H1 (cell line): Measurements from ENCODE around the gene PDC. TPM values are rescaled to one million over a fixed set of nuclear protein-coding genes. Genes with fewer than 3 reads are reported as not detected.

Experiments used
- CTCF ChIA-PET: fragments of 300-600 bp; sonication (Branson Sonifier 250); formaldehyde crosslinking; loops from one replicate; lab custom pipeline; 2021; ENCODE audit not compliant: partially characterized antibody; lab: Charles Lee
- POLR2A ChIA-PET: fragments of 300-600 bp; sonication (Branson Sonifier 250); formaldehyde crosslinking; loops from one replicate; lab custom pipeline; 2021; ENCODE audit warnings: inconsistent platforms; ENCODE audit not compliant: partially characterized antibody; lab: Charles Lee
- DNase-seq, 2 experiments: peaks; one replicate each; pipeline versions ENCODE4 v3.0.0 to v3.0.0-alpha.2; 2010 to 2022; ENCODE audit warnings: low spot score in 2 of 2, low read depth in 1 of 2, mixed read lengths in 1 of 2
- FAIRE-seq: peaks from 2 replicates; lab custom pipeline; 2011; peaks lifted over from hg19 to GRCh38; lab: Jason Lieb, UNC
- H2AFZ ChIP-seq: 2 replicates; pipeline ENCODE4 v1.8.1; 2012; ENCODE audit warnings: low read length, inconsistent platforms
- H2AK5ac ChIP-seq: 2 replicates; pipeline ENCODE4 v1.6.1; 2013; ENCODE audit warnings: low read depth, low read length
- H2BK120ac ChIP-seq: replicated peaks from 2 replicates; pipeline ENCODE3; 2013; ENCODE audit warnings: low read depth, low read length, inconsistent platforms
- H2BK12ac ChIP-seq: 2 replicates; pipeline ENCODE4 v1.6.1; 2013; ENCODE audit warnings: low read depth, low read length
- H2BK15ac ChIP-seq: 2 replicates; pipeline ENCODE4 v1.6.1; 2013; ENCODE audit warnings: low read length
- H2BK20ac ChIP-seq: 2 replicates; pipeline ENCODE4 v1.6.1; 2013; ENCODE audit warnings: low read length
- H2BK5ac ChIP-seq: 2 replicates; pipeline ENCODE4 v1.6.1; 2013; ENCODE audit warnings: low read depth, low read length
- H3K14ac ChIP-seq: 2 replicates; pipeline ENCODE4 v1.6.1; 2013; ENCODE audit warnings: inconsistent platforms; ENCODE audit not compliant: insufficient read length
- H3K18ac ChIP-seq: 2 replicates; pipeline ENCODE4 v1.6.1; 2013; ENCODE audit warnings: low read length; ENCODE audit errors: extremely low read depth
- H3K23ac ChIP-seq: 2 replicates; pipeline ENCODE4 v1.6.1; 2013; ENCODE audit warnings: inconsistent platforms; ENCODE audit not compliant: insufficient read length
- H3K23me2 ChIP-seq: 2 replicates; pipeline ENCODE4 v1.6.1; 2013; ENCODE audit warnings: low read depth, low read length
- H3K27ac ChIP-seq: 2 replicates; pipeline ENCODE4 v1.6.1; 2011; ENCODE audit warnings: low read depth, low read length, inconsistent platforms
- H3K27me3 ChIP-seq, 4 experiments: replicated peaks in 1 of 4; 1 replicate in 1 of 4; 2 replicates in 3 of 4; pipeline versions ENCODE4 v1.6.1 to v1.8.1; 2011 to 2013; ENCODE audit warnings: low read length in 3 of 4, mild to moderate bottlenecking in 3 of 4, inconsistent platforms in 2 of 4, mixed read lengths in 2 of 4, moderate library complexity in 1 of 4; ENCODE audit not compliant: control insufficient read depth in 3 of 4, insufficient read depth in 3 of 4; ENCODE audit errors: extremely low read depth in 1 of 4
- H3K36me3 ChIP-seq, 4 experiments: 2 replicates each; pipeline versions ENCODE4 v1.6.1 to v1.8.1; 2011 to 2013; ENCODE audit warnings: mild to moderate bottlenecking in 4 of 4, low read length in 3 of 4, moderate library complexity in 2 of 4, control low read depth in 1 of 4, inconsistent platforms in 1 of 4; ENCODE audit not compliant: insufficient read depth in 4 of 4, control insufficient read depth in 2 of 4
- H3K4ac ChIP-seq: replicated peaks from 2 replicates; pipeline ENCODE3; 2013; ENCODE audit warnings: low read length, low read depth, mixed read lengths, inconsistent platforms; ENCODE audit not compliant: insufficient read length
- H3K4me1 ChIP-seq, 4 experiments: replicated peaks in 1 of 4; 1 replicate in 1 of 4; 2 replicates in 3 of 4; pipeline versions ENCODE4 v1.6.1 to v1.8.1; 2011 to 2013; ENCODE audit warnings: low read length in 3 of 4, inconsistent platforms in 2 of 4, mixed read lengths in 1 of 4; ENCODE audit not compliant: insufficient read depth in 4 of 4, control insufficient read depth in 3 of 4
- H3K4me2 ChIP-seq, 2 experiments: 2 replicates each; pipeline versions ENCODE4 v1.6.1 to v1.8.1; 2011 to 2013; ENCODE audit warnings: low read depth in 2 of 2, low read length in 2 of 2, control low read depth in 1 of 2, inconsistent platforms in 1 of 2, mild to moderate bottlenecking in 1 of 2; ENCODE audit not compliant: insufficient read depth in 1 of 2
- H3K4me3 ChIP-seq, 4 experiments: fragments of 200-600, 300-600 bp in 1 of 4; sonication (generic), shearing (Covaris generic), sonication (Bioruptor Twin) in 1 of 4; 2 replicates each; pipeline versions ENCODE4 v1.5.1 to v1.8.1; 2011 to 2016; ENCODE audit warnings: low read length in 4 of 4, low read depth in 3 of 4, control low read depth in 2 of 4, inconsistent platforms in 2 of 4, mild to moderate bottlenecking in 2 of 4, mixed read lengths in 1 of 4, moderate library complexity in 1 of 4; ENCODE audit not compliant: insufficient read depth in 2 of 4; ENCODE audit errors: extremely low read depth in 1 of 4
- H3K56ac ChIP-seq: replicated peaks from 2 replicates; pipeline ENCODE3; 2013; ENCODE audit warnings: low read depth, mild to moderate bottlenecking, mixed read lengths, low read length, inconsistent platforms; ENCODE audit not compliant: insufficient read length
- H3K79me1 ChIP-seq: 2 replicates; pipeline ENCODE4 v1.6.1; 2013; ENCODE audit warnings: low read depth, low read length, control low read depth
- H3K79me2 ChIP-seq, 2 experiments: 2 replicates each; pipeline versions ENCODE4 v1.6.1 to v1.8.1; 2012 to 2013; ENCODE audit warnings: low read length in 2 of 2, mild to moderate bottlenecking in 2 of 2, inconsistent platforms in 1 of 2; ENCODE audit not compliant: insufficient read depth in 2 of 2, control insufficient read depth in 1 of 2
- H3K9ac ChIP-seq, 4 experiments: replicated peaks in 1 of 4; 1 replicate in 1 of 4; 2 replicates in 3 of 4; pipeline versions ENCODE4 v1.6.1 to v1.8.1; 2011 to 2013; ENCODE audit warnings: low read depth in 3 of 4, low read length in 3 of 4, control low read depth in 2 of 4, mild to moderate bottlenecking in 2 of 4, moderate library complexity in 2 of 4, inconsistent platforms in 1 of 4; ENCODE audit errors: extremely low read depth in 1 of 4
- H3K9me3 ChIP-seq, 2 experiments: 2 replicates each; pipeline versions ENCODE4 v1.6.1 to v1.8.1; 2012 to 2013; ENCODE audit warnings: mild to moderate bottlenecking in 2 of 2, moderate library complexity in 2 of 2, control low read depth in 1 of 2, inconsistent platforms in 1 of 2, low read depth in 1 of 2, low read length in 1 of 2, mixed read lengths in 1 of 2; ENCODE audit not compliant: insufficient read depth in 2 of 2
- H4K20me1 ChIP-seq, 2 experiments: replicated peaks in 1 of 2; 2 replicates each; pipeline versions ENCODE3 to v1.8.1; 2011 to 2013; ENCODE audit warnings: inconsistent platforms in 2 of 2, low read length in 2 of 2, mild to moderate bottlenecking in 1 of 2; ENCODE audit not compliant: insufficient read depth in 2 of 2, control insufficient read depth in 1 of 2
- H4K5ac ChIP-seq: 2 replicates; pipeline ENCODE4 v1.6.1; 2013; ENCODE audit warnings: low read length, low read depth, mixed read lengths, inconsistent platforms; ENCODE audit not compliant: insufficient read length
- H4K8ac ChIP-seq: 2 replicates; pipeline ENCODE4 v1.8.0; 2013; ENCODE audit warnings: mild to moderate bottlenecking, moderate library complexity, low read length, inconsistent platforms; ENCODE audit not compliant: insufficient read depth; ENCODE audit errors: extremely low read depth
- H4K91ac ChIP-seq: replicated peaks from 2 replicates; pipeline ENCODE3; 2013; ENCODE audit warnings: low read length, mixed read lengths, inconsistent platforms; ENCODE audit not compliant: insufficient read length
- EP300 ChIP-seq, 2 experiments: IDR thresholded peaks; 1 replicate in 1 of 2; 2 replicates in 1 of 2; pipeline ENCODE4 v1.6.1; 2011 to 2012; ENCODE audit warnings: low read depth in 2 of 2, low read length in 2 of 2, mild to moderate bottlenecking in 2 of 2, borderline replicate concordance in 1 of 2, inconsistent platforms in 1 of 2, moderate library complexity in 1 of 2
- KDM5A ChIP-seq: fragments of 200-600 bp; IDR thresholded peaks from 2 replicates; pipeline ENCODE4 v1.7.1; 2012; ENCODE audit warnings: mild to moderate bottlenecking, low read length, inconsistent platforms, mixed read lengths
- PHF8 ChIP-seq: fragments of 200-600 bp; sonication (generic); conservative IDR thresholded peaks from 2 replicates; pipeline ENCODE4 v1.7.1; 2012; ENCODE audit warnings: low read depth, mild to moderate bottlenecking, inconsistent platforms, low read length, moderate library complexity
- POLR2AphosphoS5 ChIP-seq: IDR thresholded peaks from 2 replicates; pipeline ENCODE4 v1.6.1; 2011; ENCODE audit warnings: low read depth, low read length
- RXRA ChIP-seq: IDR thresholded peaks from 2 replicates; pipeline ENCODE4 v1.6.1; 2011; ENCODE audit warnings: low read depth, mild to moderate bottlenecking, low read length, moderate library complexity; ENCODE audit not compliant: insufficient read depth
- SIRT6 ChIP-seq: IDR thresholded peaks from one replicate; pipeline ENCODE4 v1.7.1; 2012; ENCODE audit warnings: low read length, inconsistent platforms
- TAF1 ChIP-seq: IDR thresholded peaks from 2 replicates; pipeline ENCODE4 v1.6.1; 2011; ENCODE audit warnings: mild to moderate bottlenecking, low read depth, low read length
- TBP ChIP-seq: IDR thresholded peaks from 2 replicates; pipeline ENCODE4 v1.6.1; 2011; ENCODE audit warnings: low read depth, low read length, improper control_type of control experiment
- WGBS, 2 experiments: shearing (Covaris generic) in 1 of 2; methylation state at CpG; one replicate each; pipeline versions ENCODE4 v1.1.6 to v1.1.7; 2013 to 2015; ENCODE audit warnings: low lambda C conversion rate in 2 of 2, mixed read lengths in 2 of 2, inconsistent platforms in 1 of 2, low coverage in 1 of 2, missing lambda C conversion rate in 1 of 2; ENCODE audit not compliant: insufficient replicate concordance in 2 of 2, insufficient coverage in 1 of 2, insufficient read length in 1 of 2; ENCODE audit errors: extremely low coverage in 1 of 2, missing lambda C conversion rate in 1 of 2; 5-methylcytosine and 5-hydroxymethylcytosine counted together
- long read RNA-seq, 2 experiments: library from RNA in 1 of 2; library from capped mRNA in 1 of 2; stranded (forward); transcript quantifications; one replicate each; pipeline ENCODE4 v2.0.0, GENCODE V29; 2021; ENCODE audit warnings: inconsistent platforms in 1 of 2
- polyA minus RNA-seq, 3 experiments: library from RNA; depleted of rRNA, polyadenylated mRNA; stranded (reverse); fragments of >200 nt; gene quantifications; 1 replicate in 2 of 3; 2 replicates in 1 of 3; pipeline ENCODE4 v1.2.3, GENCODE V29; 2011
- polyA plus RNA-seq, 7 experiments: library from polyadenylated mRNA; depleted of rRNA in 3 of 7; stranded (reverse) in 5 of 7; unstranded in 2 of 7; fragments of >200 nt in 5 of 7; fragments of 200-250 nt in 2 of 7; gene quantifications; 1 replicate in 5 of 7; 2 replicates in 1 of 7; 4 replicates in 1 of 7; pipeline versions ENCODE4 v1.2.1 to v1.2.3, GENCODE V29; 2011 to 2013; ENCODE audit warnings: missing spikeins in 2 of 7, mixed read lengths in 2 of 7
- total RNA-seq: library from RNA; stranded (reverse); fragmentation: NEBNext Ultra II Directional; extraction: Animal tissue kit (Norgen Biotek cat#: 25700); gene quantifications from 2 replicates; pipeline ENCODE4 v1.2.1, GENCODE V29; 2021

The PDC gene
- not detected in 2 replicates for total RNA-seq
- polyA plus RNA-seq (2011; rRNA removed), result not detected in 2 replicates
- polyA plus RNA-seq (2011; cell fraction: cytosol; rRNA removed), result not detected
- polyA plus RNA-seq (2011; cell fraction: nucleus; rRNA removed), result not detected
- polyA plus RNA-seq (2012, experiment 1 of 2), result not detected in 4 replicates
- polyA plus RNA-seq (2012, experiment 2 of 2), result not detected
- polyA plus RNA-seq (2013, experiment 1 of 2), result not detected
- not detected for polyA plus RNA-seq (2013, experiment 2 of 2)
- not detected in 2 replicates for polyA minus RNA-seq (2011; rRNA and poly(A)+ RNA removed)
- polyA minus RNA-seq (2011; cell fraction: cytosol; rRNA and poly(A)+ RNA removed), result not detected
- not detected for polyA minus RNA-seq (2011; cell fraction: nucleus; rRNA and poly(A)+ RNA removed)
- long read RNA-seq, experiment 1, result 0 reads
- long read RNA-seq, experiment 2, result 0 reads

GRCh38 chr1:186461014-186461413 is at the start of gene PDC:
PDC (minus strand) TSS chr1:186461114; CDS start chr1:186449459, 11,655 bp downstream.
- no peak within 1 kb of the TSS for H4K5ac ChIP-seq
- POLR2A ChIA-PET, result no interaction called here

More at GRCh38 chr1:186461014-186461413, at the start of gene PDC:
- H2BK12ac ChIP-seq, result no peak within 1 kb of the TSS
- H3K79me1 ChIP-seq, result no peaks in the 10 kb centered on the region
- H3K9me3 ChIP-seq, result no peaks in the 10 kb centered on the region
- H3K23me2 ChIP-seq, result no peaks in the 10 kb centered on the region
- no peak within 1 kb of the TSS for H3K56ac ChIP-seq
- no peak within 1 kb of the TSS for H3K9ac ChIP-seq
- no peak within 1 kb of the TSS for H4K8ac ChIP-seq
- CTCF ChIA-PET, result no interaction called here
- no peak within 1 kb of the TSS for H3K14ac ChIP-seq
- no peak within 1 kb of the TSS for H2BK15ac ChIP-seq
- H2BK5ac ChIP-seq, result no peak within 1 kb of the TSS
- no peak within 1 kb of the TSS for H3K4ac ChIP-seq
- H4K91ac ChIP-seq, result no peak within 1 kb of the TSS
- H3K4me1 ChIP-seq, result no peaks in the 10 kb centered on the region; a peak in 2 of 7 replicates
- FAIRE-seq (no peak), DNase-seq (no peak)
- H2BK120ac ChIP-seq, result no peak within 1 kb of the TSS
- no peak within 1 kb of the TSS for H2BK20ac ChIP-seq
- H2AK5ac ChIP-seq, result no peak within 1 kb of the TSS
- H3K79me2 ChIP-seq, result no peaks in the 10 kb centered on the region
- no peaks in the 10 kb centered on the region for H3K27me3 ChIP-seq
- H4K20me1 ChIP-seq, result no peaks in the 10 kb centered on the region
- H3K4me2 ChIP-seq, result no peak within 1 kb of the TSS
- H3K4me3 ChIP-seq, result no peak within 1 kb of the TSS
- H3K23ac ChIP-seq, result no peak within 1 kb of the TSS
- WGBS, 2 experiments, result 100% methylated on average over 2 of the region's 2 CpGs; no CpG with 5 or more reads in 1 of the 2 experiments
- no peaks in the 10 kb centered on the region for H3K36me3 ChIP-seq
- no peak within 1 kb of the TSS for H3K18ac ChIP-seq
- TF ChIP-seq POLR2AphosphoS5 (no peak), RXRA (no peak), TAF1 (no peak), TBP (no peak), SIRT6 (no peak), KDM5A (no peak), PHF8 (no peak), EP300 (IDR thresholded peaks at IDR 0.05; ENCODE audit: borderline replicate concordance in 1 of 2, low read depth in 2 of 2, low read length in 2 of 2) (no peak)
- H2AFZ ChIP-seq, result no peak within 1 kb of the TSS
- no peak within 1 kb of the TSS for H3K27ac ChIP-seq
